HepG2 (cell line): ENCODE measurements around the gene KRTAP5-4. TPM values are rescaled to one million over a fixed set of nuclear protein-coding genes. Genes with fewer than 3 reads are reported as not detected.
A peak's percentile ranks its signal among the peaks of the same experiment; 100 is the strongest.

Source experiments
- ATAC-seq: fragments of 200-7000 bp; cut with Tn5 transposase; 3 replicates; pipeline ENCODE4 v1.9.1; 2020; ENCODE audit warnings: mild to moderate bottlenecking, moderate library complexity
- BruUV-seq: library from RNA; stranded (reverse); fragments of 400-500 nt; replicated peaks from 2 replicates; lab custom pipeline; 2021; lab: Mats Ljungman, UMichigan
- CTCF ChIA-PET: fragments of 300-600 bp; formaldehyde crosslinking; extraction: SDS; loops from one replicate; lab custom pipeline; 2021; ENCODE audit warnings: low total read pairs, inconsistent platforms, low intra/inter-chr PET ratio; lab: Yijun Ruan, JAX
- POLR2A ChIA-PET: fragments of 350-600 bp; sonication (Branson Sonifier 250); formaldehyde crosslinking; loops from one replicate; lab custom pipeline; 2020; ENCODE audit warnings: antibody characterized with exemption, inconsistent platforms; lab: Yijun Ruan, JAX
- DNase-seq: peaks from one replicate; pipeline ENCODE4 v3.0.0-alpha.2; 2015; ENCODE audit warnings: low spot score
- FAIRE-seq: peaks from 3 replicates; lab custom pipeline; 2011; peaks lifted over from hg19 to GRCh38; lab: Jason Lieb, UNC
- H2AFZ ChIP-seq: one replicate; pipeline ENCODE4 v1.6.1; 2011; ENCODE audit warnings: low read length, inconsistent platforms
- H3K27ac ChIP-seq: fragments of 300-600 bp; 3 replicates; pipeline ENCODE4 v1.8.0; 2011; ENCODE audit warnings: mixed run types, mild to moderate bottlenecking, mixed read lengths, low read length, inconsistent platforms; ENCODE audit not compliant: insufficient read depth; ENCODE audit errors: extremely low read length
- H3K27me3 ChIP-seq, 2 experiments: fragments of 200-600 bp in 1 of 2; 2 replicates in 1 of 2; 3 replicates in 1 of 2; pipeline versions ENCODE4 v1.6.0 to v1.8.0; 2011; ENCODE audit warnings: low read length in 2 of 2, mild to moderate bottlenecking in 2 of 2, moderate library complexity in 2 of 2, inconsistent platforms in 1 of 2; ENCODE audit not compliant: insufficient read depth in 2 of 2, control insufficient read depth in 1 of 2
- H3K36me3 ChIP-seq, 2 experiments: fragments of 200-600 bp in 1 of 2; replicated peaks in 1 of 2; 2 replicates in 1 of 2; 3 replicates in 1 of 2; pipeline versions ENCODE4 v1.5.1 to v1.8.0; 2011; ENCODE audit warnings: low read length in 2 of 2, inconsistent platforms in 1 of 2; ENCODE audit not compliant: insufficient read depth in 2 of 2, control insufficient read depth in 1 of 2
- H3K4me1 ChIP-seq: 2 replicates; pipeline ENCODE4 v1.5.1; 2012; ENCODE audit warnings: low read length, inconsistent platforms; ENCODE audit not compliant: insufficient read depth
- H3K4me2 ChIP-seq: 2 replicates; pipeline ENCODE4 v1.6.0; 2011; ENCODE audit warnings: low read depth, low read length, inconsistent platforms
- H3K4me3 ChIP-seq, 3 experiments: fragments of 200-600 bp in 1 of 3; sonication (generic), shearing (Covaris generic) in 1 of 3; replicated peaks in 1 of 3; 2 replicates each; pipeline ENCODE4 v1.5.1; 2011 to 2016; ENCODE audit warnings: low read length in 3 of 3, inconsistent platforms in 2 of 3, low read depth in 2 of 3, mild to moderate bottlenecking in 2 of 3, control low read depth in 1 of 3, mixed read lengths in 1 of 3; ENCODE audit not compliant: insufficient read depth in 1 of 3
- H3K79me2 ChIP-seq: one replicate; pipeline ENCODE4 v1.6.1; 2011; ENCODE audit warnings: low read length, inconsistent platforms; ENCODE audit not compliant: insufficient read depth
- H3K9ac ChIP-seq: 2 replicates; pipeline ENCODE4 v1.6.0; 2011; ENCODE audit warnings: mild to moderate bottlenecking, low read depth, low read length, inconsistent platforms; ENCODE audit not compliant: insufficient read depth
- H3K9me3 ChIP-seq: 2 replicates; pipeline ENCODE4 v1.5.1; 2012; ENCODE audit warnings: mild to moderate bottlenecking, low read length
- H4K20me1 ChIP-seq: 2 replicates; pipeline ENCODE4 v1.6.0; 2011; ENCODE audit warnings: inconsistent platforms, mild to moderate bottlenecking, low read length, moderate library complexity; ENCODE audit not compliant: insufficient read depth
- FOXA1 ChIP-seq, 2 experiments: fragments of 450-650 bp in 1 of 2; sonication (generic) in 1 of 2; formaldehyde crosslinking in 1 of 2; IDR thresholded peaks; 2 replicates each; pipeline versions ENCODE4 v1.4.0 to v1.6.1; 2016 to 2020; ENCODE audit warnings: missing genetic modification reagents in 1 of 2
- FOXA3 ChIP-seq: IDR thresholded peaks from 2 replicates; pipeline ENCODE4 v1.6.1; 2016; ENCODE audit warnings: missing genetic modification reagents, missing compliant biosample characterization
- HOXA3 ChIP-seq: sonication (generic); formaldehyde crosslinking; IDR thresholded peaks from 2 replicates; pipeline ENCODE4 v1.5.0; 2020; ENCODE audit warnings: missing genetic modification reagents
- NBN ChIP-seq: fragments of 450-650 bp; conservative IDR thresholded peaks from 2 replicates; pipeline ENCODE4 v1.6.1; 2017
- ZBTB38 ChIP-seq: sonication (generic); formaldehyde crosslinking; IDR thresholded peaks from 2 replicates; pipeline ENCODE4 v1.5.1; 2020; ENCODE audit warnings: mild to moderate bottlenecking, missing genetic modification reagents
- ZNF430 ChIP-seq: sonication (generic); formaldehyde crosslinking; IDR thresholded peaks from 2 replicates; pipeline ENCODE4 v1.9.0; 2021; ENCODE audit warnings: mild to moderate bottlenecking, missing genetic modification reagents
- ZNF615 ChIP-seq: sonication (generic); formaldehyde crosslinking; IDR thresholded peaks from 2 replicates; pipeline ENCODE4 v1.5.0; 2020; ENCODE audit warnings: mild to moderate bottlenecking, missing genetic modification reagents, borderline replicate concordance
- ZNF713 ChIP-seq: sonication (generic); formaldehyde crosslinking; IDR thresholded peaks from 2 replicates; pipeline ENCODE4 v1.4.0; 2020; ENCODE audit warnings: mild to moderate bottlenecking, missing genetic modification reagents
- WGBS: methylation state at CpG from one replicate; pipeline ENCODE4 v1.1.6; 2017; ENCODE audit warnings: low lambda C conversion rate; 5-methylcytosine and 5-hydroxymethylcytosine counted together
- in situ Hi-C: cut with HindIII; loops from 2 replicates; pipeline ENCODE4 v1.10.0; 2017; ENCODE audit warnings: low pct_unique_long_range_greater_than_20kb; ENCODE audit not compliant: extremely low pct_ligation_motif_present
- intact Hi-C: fragments of 100-400 bp; cut with micrococcal nuclease; formaldehyde crosslinking; loops from one replicate; pipeline ENCODE4 v1.10.0; 2022; ENCODE audit not compliant: unreplicated experiment
- polyA plus RNA-seq, 8 experiments: library from polyadenylated mRNA; depleted of rRNA in 3 of 8; stranded (reverse) in 7 of 8; unstranded in 1 of 8; fragments of >200 nt; fragmentation: Illumina TruSeq in 4 of 8; extraction: Trizol in 4 of 8; gene quantifications; 2 replicates each; pipeline versions ENCODE4 v1.2.1 to v1.2.3, GENCODE V29; 2011 to 2016; ENCODE audit warnings: low read depth in 4 of 8, missing spikeins in 1 of 8, mixed read lengths in 1 of 8; ENCODE audit not compliant: insufficient read depth in 1 of 8
- total RNA-seq, 5 experiments: library from RNA; depleted of rRNA; stranded (reverse); fragments of >200 nt; fragmentation: Illumina TruSeq; extraction: Trizol; gene quantifications; 2 replicates each; pipeline ENCODE4 v1.2.3, GENCODE V29; 2016; ENCODE audit warnings: low read depth in 1 of 5

The KRTAP5-4 gene
- total and polyA plus RNA-seq, 2 of the 13 experiments (the other 11 are each of a cell fraction or from before 2014, with no cell fraction given) = not detected

DNA sequence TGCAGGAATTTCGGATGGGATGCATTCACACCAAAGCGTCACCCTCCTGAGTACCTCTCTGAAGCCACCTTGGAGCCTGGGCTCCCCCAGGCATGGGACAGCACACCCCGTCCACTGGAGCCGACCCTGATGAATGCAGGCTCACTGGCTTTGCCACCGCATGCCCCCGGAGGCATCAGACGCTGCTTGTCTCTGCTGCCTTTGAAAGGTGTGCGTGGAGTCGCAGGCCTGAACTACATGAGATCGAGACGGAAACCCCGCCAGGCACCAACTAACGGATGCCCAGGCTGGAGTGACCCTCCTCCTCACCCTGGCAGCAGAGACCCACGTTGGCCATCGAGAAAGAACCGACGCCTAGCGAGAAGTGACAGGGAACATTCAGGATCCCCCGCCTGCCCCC, 30.1 kb upstream of the KRTAP5-4 start:
- DNase-seq = no peak
- H4K20me1 ChIP-seq = no peaks in the 10 kb centered on the region
- no peak overlapping the region for H3K9ac ChIP-seq
- H3K36me3 ChIP-seq = no peaks in the 10 kb centered on the region
- peaks cover 68% of the 10 kb centered on the region for H3K4me1 ChIP-seq
- WGBS = 97% methylated on average over 10 of the region's 19 CpGs
- no peaks in the 10 kb centered on the region for H3K9me3 ChIP-seq
- no peak for ATAC-seq
- H3K27ac ChIP-seq = no peak overlapping the region
- BruUV-seq = no TSS peak
- FAIRE-seq = no peak
- H3K27me3 ChIP-seq = peaks cover 0 to 8% of the 10 kb centered on the region in 2 experiments; a peak in 2 of 5 replicates
- in situ Hi-C loops = no loop called here
- ChIA-PET POLR2A (interaction anchor here (0.7 to 3.7 kb wide), 12 partner anchors 25 to 500 kb away, joined by 3 to 122 read pairs (median 6); partner anchors contain the start of gene IFITM10), CTCF (interaction anchor here (0.6 to 4.9 kb wide), 8 partner anchors 39 to 504 kb away, joined by 3 to 37 read pairs (median 8); no protein-coding TSS in a partner anchor)
- H3K4me3 ChIP-seq = no peak overlapping the region
- H3K4me2 ChIP-seq = no peak overlapping the region
- H2AFZ ChIP-seq = no peak overlapping the region
- no peaks in the 10 kb centered on the region for H3K79me2 ChIP-seq
- intact Hi-C loops = loop anchor here (1.0 to 5.0 kb wide), 3 partner anchors 41 to 500 kb away; no protein-coding TSS in a partner anchor
- TF ChIP-seq ZNF713 (CRISPR knock-in tag) (0 out of 2 replicates have a peak, but pooled peaks have one; percentile 8), HOXA3 (CRISPR knock-in tag) (no peak), ZBTB38 (peak; percentile 39; the same call in 1 of the 2 replicates), FOXA1 (IDR thresholded peaks at IDR 0.05) (no peak), FOXA1 (CRISPR knock-in tag; IDR thresholded peaks at IDR 0.05) (no peak), FOXA3 (CRISPR knock-in tag) (no peak), NBN (no peak), ZNF615 (CRISPR knock-in tag) (no peak), ZNF430 (CRISPR knock-in tag) (0 out of 2 replicates have a peak, but pooled peaks have one; percentile 3)
